HUDEP-2 (cell line): ENCODE results near the gene PSMB1.
"Not testable (repeated sequence)": the region's sequence is repeated elsewhere in the genome, so short reads cannot be mapped to it uniquely, and the experiment has no call there.

ENCODE experiments used
- DNase-seq, 76 experiments: peaks; one replicate each; lab custom pipeline; 2025; ENCODE audit not compliant: unreplicated experiment in 76 of 76; lab: John Stamatoyannopoulos, UW

The PSMB1 gene

GRCh38 chr6:170536671-170537070 lies 16.4 kb downstream of the PSMB1 start:
- DNase-seq, result no peak

GRCh38 chr6:170535004-170535403 lies 18.1 kb downstream of the PSMB1 start:
- DNase-seq, result no peak

GRCh38 chr6:170533792-170534191 lies 19.3 kb downstream of the PSMB1 start:
- peak in 1 of 76 experiments; percentile 12 for DNase-seq

- DNase-seq, result no peak
Observed at GRCh38 chr6:170532867-170533488, 20.1 kb downstream of the PSMB1 start.

- peak in 61 of 76 experiments; percentile 12 to 75 (median 49) for DNase-seq
Observed at GRCh38 chr6:170529839-170530469, 23.2 kb downstream of the PSMB1 start.

GRCh38 chr6:170527995-170528394 lies 25.1 kb downstream of the PSMB1 start:
- DNase-seq, result not testable (repeated sequence)

GRCh38 chr6:170525795-170526194 lies 27.3 kb downstream of the PSMB1 start:
- DNase-seq, result no peak

- DNase-seq, result peak in 11 of 76 experiments; percentile 7 to 40 (median 18)
Observed at GRCh38 chr6:170524172-170524502, 29.0 kb downstream of the PSMB1 start.

GRCh38 chr6:170523256-170524171 lies 29.6 kb downstream of the PSMB1 start:
- DNase-seq, result peak in 12 of 76 experiments; percentile 2 to 40 (median 16)

- DNase-seq, result peak in 6 of 76 experiments; percentile 5 to 11 (median 8)
Observed at GRCh38 chr6:170522565-170523183, 30.4 kb downstream of the PSMB1 start.

GRCh38 chr6:170516783-170517616 lies 36.1 kb downstream of the PSMB1 start:
- peak in 44 of 76 experiments; percentile 12 to 65 (median 32) for DNase-seq

GRCh38 chr6:170514908-170515307 lies 38.2 kb downstream of the PSMB1 start:
- DNase-seq, result no peak

- DNase-seq, result no peak
Observed at GRCh38 chr6:170512249-170512648, 40.9 kb downstream of the PSMB1 start.

GRCh38 chr6:170510631-170511030 lies 42.5 kb downstream of the PSMB1 start:
- DNase-seq, result no peak

GRCh38 chr6:170509723-170510018 lies 43.4 kb downstream of the PSMB1 start:
- no peak for DNase-seq

- DNase-seq, result not testable (repeated sequence)
Observed at GRCh38 chr6:170508892-170509722, 44.0 kb downstream of the PSMB1 start.

GRCh38 chr6:170508275-170508674 lies 44.8 kb downstream of the PSMB1 start:
- DNase-seq, result not testable (repeated sequence)

- not testable (repeated sequence) for DNase-seq
Observed at GRCh38 chr6:170507728-170508127, 45.4 kb downstream of the PSMB1 start.

- no peak for DNase-seq
Observed at GRCh38 chr6:170506446-170506845, 46.7 kb downstream of the PSMB1 start.
